Neural progenitor cell (in vitro differentiated cells): ENCODE measurements around the gene AGXT. TPM values are rescaled to one million over a fixed set of nuclear protein-coding genes. Genes with fewer than 3 reads are reported as not detected.

Source experiments
- DNase-seq: peaks from one replicate; pipeline ENCODE4 v3.0.0-alpha.2; 2016; ENCODE audit warnings: low spot score
- H2AFZ ChIP-seq: fragments of 200-600 bp; sonication (generic); replicated peaks from 2 replicates; pipeline ENCODE4 v1.6.1; 2016; ENCODE audit warnings: antibody characterized with exemption
- H3F3A ChIP-seq: fragments of 200-600 bp; sonication (generic); 2 replicates; pipeline ENCODE4 v1.6.1; 2016; ENCODE audit warnings: antibody characterized with exemption, low read depth
- H3K27ac ChIP-seq: fragments of 200-600 bp; sonication (generic); 2 replicates; pipeline ENCODE4 v1.5.1; 2016; ENCODE audit warnings: mild to moderate bottlenecking
- H3K27me3 ChIP-seq: fragments of 200-600 bp; sonication (generic); 2 replicates; pipeline ENCODE4 v1.6.1; 2016; ENCODE audit warnings: mild to moderate bottlenecking, moderate library complexity
- H3K36me3 ChIP-seq: fragments of 200-600 bp; sonication (generic); 2 replicates; pipeline ENCODE4 v1.5.1; 2016
- H3K4me1 ChIP-seq: fragments of 200-600 bp; sonication (generic); 2 replicates; pipeline ENCODE4 v1.6.1; 2016; ENCODE audit warnings: mixed run types
- H3K4me2 ChIP-seq: fragments of 200-600 bp; sonication (generic); 2 replicates; pipeline ENCODE4 v1.6.1; 2016
- H3K4me3 ChIP-seq: fragments of 200-600 bp; sonication (generic); 2 replicates; pipeline ENCODE4 v1.5.1; 2016
- H3K79me2 ChIP-seq: fragments of 200-600 bp; sonication (generic); 2 replicates; pipeline ENCODE4 v1.6.1; 2016; ENCODE audit warnings: low read depth
- H3K9ac ChIP-seq: fragments of 200-600 bp; sonication (generic); 2 replicates; pipeline ENCODE4 v1.6.1; 2016
- H3K9me3 ChIP-seq: fragments of 200-600 bp; sonication (generic); 2 replicates; pipeline ENCODE4 v1.5.1; 2016; ENCODE audit warnings: low read depth
- H4K20me1 ChIP-seq: fragments of 200-600 bp; sonication (generic); 2 replicates; pipeline ENCODE4 v1.6.1; 2016; ENCODE audit warnings: low read depth
- H3K27ac Mint-ChIP-seq: 3 replicates; pipeline ENCODE4 v1.8.0; 2021; ENCODE audit warnings: mixed read lengths
- H3K27me3 Mint-ChIP-seq: 2 replicates; pipeline ENCODE4 v1.8.0; 2022; ENCODE audit warnings: low read depth, mild to moderate bottlenecking, inconsistent platforms, moderate library complexity, mixed read lengths; ENCODE audit not compliant: insufficient read depth
- H3K36me3 Mint-ChIP-seq: 3 replicates; pipeline ENCODE4 v1.8.0; 2021; ENCODE audit warnings: mixed read lengths
- H3K4me1 Mint-ChIP-seq: 3 replicates; pipeline ENCODE4 v1.8.0; 2021; ENCODE audit warnings: mixed read lengths
- H3K4me3 Mint-ChIP-seq: 3 replicates; pipeline ENCODE4 v1.8.0; 2021; ENCODE audit warnings: mild to moderate bottlenecking, moderate library complexity, mixed read lengths
- H3K9me3 Mint-ChIP-seq: 3 replicates; pipeline ENCODE4 v1.8.0; 2020; ENCODE audit warnings: mixed read lengths
- CTCF ChIP-seq: fragments of 200-600 bp; sonication (generic); IDR thresholded peaks from 2 replicates; pipeline ENCODE4 v1.5.1; 2017; ENCODE audit warnings: antibody characterized with exemption, mild to moderate bottlenecking
- EZH2 ChIP-seq: fragments of 200-600 bp; sonication (generic); IDR thresholded peaks from 2 replicates; pipeline ENCODE4 v1.6.1; 2017; ENCODE audit warnings: antibody characterized with exemption, mild to moderate bottlenecking, moderate library complexity
- EZH2phosphoT487 ChIP-seq: fragments of 200-600 bp; sonication (generic); IDR thresholded peaks from 2 replicates; pipeline ENCODE4 v1.6.1; 2017; ENCODE audit warnings: antibody characterized with exemption
- total RNA-seq: library from RNA; depleted of rRNA; stranded (reverse); fragments of >200 nt; gene quantifications from 2 replicates; pipeline ENCODE4 v1.2.3, GENCODE V29; 2015; ENCODE audit warnings: low replicate concordance

Gene AGXT
- total RNA-seq, 1 donor from 2014 or later: not detected

DNA sequence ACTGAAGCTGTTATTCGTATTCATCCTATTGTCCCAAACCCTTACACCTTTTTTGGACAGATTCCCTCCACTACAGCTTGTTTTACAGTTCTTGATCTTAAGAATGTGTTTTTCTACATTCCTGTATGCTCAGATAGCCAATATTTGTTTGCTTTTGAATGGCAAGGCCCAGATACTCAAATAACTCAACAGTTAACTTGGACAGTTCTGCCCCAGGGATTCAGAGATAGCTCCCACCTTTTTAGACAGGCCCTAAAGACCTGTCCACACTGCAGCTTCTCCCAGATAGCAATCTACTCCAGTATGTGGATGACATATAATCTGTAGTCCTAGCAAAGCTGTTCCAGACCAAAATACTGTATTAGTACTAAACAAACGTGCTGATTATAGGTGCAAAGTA lies 7.1 kb upstream of the AGXT start:
- Histone ChIP-seq H3K79me2 (no peaks in the 10 kb centered on the region), H3K4me1 (no peaks in the 10 kb centered on the region), H3F3A (no peaks in the 10 kb centered on the region), H3K4me3 (no peak overlapping the region), H3K27me3 (no peaks in the 10 kb centered on the region), H3K9ac (no peak overlapping the region), H3K9me3 (no peaks in the 10 kb centered on the region), H3K36me3 (no peaks in the 10 kb centered on the region), H3K4me2 (no peak overlapping the region), H3K27ac (no peak overlapping the region), H2AFZ (no peak overlapping the region), H4K20me1 (no peaks in the 10 kb centered on the region)
- no peak overlapping the region for H3K4me3 Mint-ChIP-seq
- peaks cover 5% of the 10 kb centered on the region for H3K27me3 Mint-ChIP-seq
- no peaks in the 10 kb centered on the region for H3K4me1 Mint-ChIP-seq
- H3K9me3 Mint-ChIP-seq: no peaks in the 10 kb centered on the region
- no peaks in the 10 kb centered on the region for H3K36me3 Mint-ChIP-seq
- no peak for DNase-seq
- no peak overlapping the region for H3K27ac Mint-ChIP-seq
- TF ChIP-seq EZH2 (no peak), EZH2phosphoT487 (no peak), CTCF (no peak)

DNA sequence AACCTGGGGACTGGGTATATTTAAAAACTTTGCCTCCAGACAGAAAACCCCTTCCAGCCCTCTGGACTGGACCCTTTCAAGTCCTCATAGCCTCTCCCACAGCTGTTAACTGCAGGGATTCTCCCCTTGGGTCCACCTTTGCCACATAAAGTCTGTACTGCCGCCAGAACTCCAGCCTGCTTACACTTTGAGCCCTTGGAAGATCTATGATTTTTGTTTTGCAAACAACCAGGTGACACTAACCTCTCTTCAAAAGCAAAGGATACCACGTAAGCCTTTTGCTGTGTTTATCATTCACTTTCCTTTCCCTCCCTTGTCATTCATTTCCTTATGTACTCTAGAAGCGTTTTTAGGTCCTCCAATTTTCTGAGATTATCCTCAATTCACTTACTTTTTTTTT lies 4.1 kb upstream of the AGXT start:
- no peak for TF ChIP-seq EZH2phosphoT487
- no peak for TF ChIP-seq EZH2
- no peak for TF ChIP-seq CTCF
- no peak for DNase-seq

DNA sequence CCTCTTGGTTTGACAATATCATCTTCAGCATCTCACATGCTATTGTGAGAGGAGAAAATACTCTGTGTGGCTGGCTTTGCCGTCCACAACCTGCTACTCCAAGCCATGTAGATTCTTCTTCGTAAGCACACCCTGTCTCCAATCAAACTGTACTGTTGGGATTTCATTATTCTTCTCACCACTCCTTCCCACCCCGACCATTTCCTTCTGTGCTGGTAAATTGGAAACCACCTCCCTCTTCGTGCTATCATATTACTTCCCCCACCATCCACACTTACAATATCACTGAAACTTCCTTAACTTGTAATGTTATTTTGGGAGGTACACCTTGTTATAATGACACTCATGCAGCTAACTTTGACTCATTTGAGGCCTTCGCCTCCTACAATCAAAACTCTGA lies 3.2 kb upstream of the AGXT start:
- peaks cover 10% of the 10 kb centered on the region for H3K4me1 Mint-ChIP-seq
- Histone ChIP-seq H3K9me3 (no peaks in the 10 kb centered on the region), H4K20me1 (no peaks in the 10 kb centered on the region), H3K27me3 (no peaks in the 10 kb centered on the region), H3K4me3 (no peak overlapping the region), H3F3A (no peaks in the 10 kb centered on the region), H3K4me1 (no peaks in the 10 kb centered on the region), H3K36me3 (no peaks in the 10 kb centered on the region), H3K27ac (no peak overlapping the region), H2AFZ (no peak overlapping the region), H3K79me2 (no peaks in the 10 kb centered on the region), H3K4me2 (no peak overlapping the region), H3K9ac (no peak overlapping the region)
- DNase-seq: no peak
- H3K36me3 Mint-ChIP-seq: no peaks in the 10 kb centered on the region
- H3K4me3 Mint-ChIP-seq: no peak overlapping the region
- TF ChIP-seq CTCF: no peak
- no peak for TF ChIP-seq EZH2
- TF ChIP-seq EZH2phosphoT487: no peak
- H3K9me3 Mint-ChIP-seq: no peaks in the 10 kb centered on the region
- peaks cover 3% of the 10 kb centered on the region for H3K27me3 Mint-ChIP-seq
- no peak overlapping the region for H3K27ac Mint-ChIP-seq

More for the DNA sequence above, 4.1 kb upstream of the AGXT start:
- Histone ChIP-seq H2AFZ (no peak overlapping the region), H3K79me2 (no peaks in the 10 kb centered on the region), H3K9ac (no peak overlapping the region), H3K27ac (no peak overlapping the region), H3K4me2 (no peak overlapping the region), H3K9me3 (no peaks in the 10 kb centered on the region), H3K27me3 (no peaks in the 10 kb centered on the region), H4K20me1 (no peaks in the 10 kb centered on the region), H3K4me1 (no peaks in the 10 kb centered on the region), H3K4me3 (no peak overlapping the region), H3F3A (no peaks in the 10 kb centered on the region), H3K36me3 (no peaks in the 10 kb centered on the region)
- no peak overlapping the region for H3K27ac Mint-ChIP-seq
- peaks cover 3% of the 10 kb centered on the region for H3K27me3 Mint-ChIP-seq
- no peaks in the 10 kb centered on the region for H3K36me3 Mint-ChIP-seq
- H3K4me1 Mint-ChIP-seq: peaks cover 10% of the 10 kb centered on the region
- no peak overlapping the region for H3K4me3 Mint-ChIP-seq
- no peaks in the 10 kb centered on the region for H3K9me3 Mint-ChIP-seq
